AG04450 (cell line): Measurements from ENCODE around the gene GPR52. TPM values are rescaled to one million over a fixed set of nuclear protein-coding genes. Genes with fewer than 3 reads are reported as not detected.

Experiments used
- CTCF ChIA-PET: fragments of 300-600, 350-600 bp; formaldehyde crosslinking; extraction: SDS; loops from one replicate; lab custom pipeline; 2022; ENCODE audit warnings: antibody characterized with exemption, inconsistent platforms; lab: Charles Lee
- POLR2A ChIA-PET: fragments of 350-600 bp; formaldehyde crosslinking; extraction: SDS; loops from one replicate; lab custom pipeline; 2021; ENCODE audit warnings: antibody characterized with exemption, inconsistent platforms; lab: Yijun Ruan, JAX
- DNase-seq: peaks from one replicate; pipeline ENCODE4 v3.0.0-alpha.2; 2011; ENCODE audit warnings: low read depth, low spot score
- H3K27ac ChIP-seq: one replicate; pipeline ENCODE4 v1.5.1; 2012; ENCODE audit warnings: low read depth, low read length, control low read depth
- H3K27me3 ChIP-seq: one replicate; pipeline ENCODE4 v1.6.0; 2012; ENCODE audit warnings: low read length; ENCODE audit not compliant: control insufficient read depth, insufficient read depth
- H3K4me3 ChIP-seq: 2 replicates; pipeline ENCODE4 v1.5.1; 2011; ENCODE audit warnings: mild to moderate bottlenecking, low read depth, low read length, control low read depth
- H3K9me3 ChIP-seq: 2 replicates; pipeline ENCODE4 v1.5.1; 2012; ENCODE audit warnings: low read length; ENCODE audit not compliant: control insufficient read depth, insufficient read depth
- polyA plus RNA-seq: library from polyadenylated mRNA; depleted of rRNA; stranded (reverse); fragments of >200 nt; gene quantifications from 2 replicates; pipeline ENCODE4 v1.2.3, GENCODE V29; 2011
- TF ChIP-seq, protein P1 (sequence below): IDR thresholded peaks from 2 replicates; pipeline ENCODE4 v1.5.1; 2011; ENCODE audit warnings: low read depth, low read length, control low read depth, inconsistent platforms

The GPR52 gene
- polyA plus RNA-seq, 1 experiment = 0.10 TPM

DNA sequence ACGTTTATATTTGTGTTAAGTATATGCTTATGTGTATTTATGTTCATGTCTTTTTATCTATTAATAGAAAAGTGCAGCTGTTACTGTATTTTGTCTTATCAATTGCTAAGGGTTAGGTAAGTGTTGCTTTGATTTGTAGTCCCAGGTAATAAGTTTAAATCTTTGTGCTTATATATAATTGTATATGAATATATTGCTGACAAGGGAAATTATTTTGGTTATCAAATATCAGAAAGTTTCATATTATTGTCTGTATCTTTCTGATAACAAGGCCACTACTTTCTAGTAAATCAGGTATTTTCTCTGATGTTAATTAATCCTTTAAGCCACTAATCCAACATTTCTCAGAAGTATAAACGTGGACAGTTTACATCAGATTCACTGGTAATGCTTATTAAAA, 21.3 kb downstream of the GPR52 start:
- POLR2A ChIA-PET = no interaction called here
- CTCF ChIA-PET = no interaction called here
- H3K9me3 ChIP-seq = no peaks in the 10 kb centered on the region
- no peak overlapping the region for H3K27ac ChIP-seq
- no peak overlapping the region for H3K4me3 ChIP-seq
- no peaks in the 10 kb centered on the region for H3K27me3 ChIP-seq
- DNase-seq = no peak
- TF ChIP-seq, protein P1, sequence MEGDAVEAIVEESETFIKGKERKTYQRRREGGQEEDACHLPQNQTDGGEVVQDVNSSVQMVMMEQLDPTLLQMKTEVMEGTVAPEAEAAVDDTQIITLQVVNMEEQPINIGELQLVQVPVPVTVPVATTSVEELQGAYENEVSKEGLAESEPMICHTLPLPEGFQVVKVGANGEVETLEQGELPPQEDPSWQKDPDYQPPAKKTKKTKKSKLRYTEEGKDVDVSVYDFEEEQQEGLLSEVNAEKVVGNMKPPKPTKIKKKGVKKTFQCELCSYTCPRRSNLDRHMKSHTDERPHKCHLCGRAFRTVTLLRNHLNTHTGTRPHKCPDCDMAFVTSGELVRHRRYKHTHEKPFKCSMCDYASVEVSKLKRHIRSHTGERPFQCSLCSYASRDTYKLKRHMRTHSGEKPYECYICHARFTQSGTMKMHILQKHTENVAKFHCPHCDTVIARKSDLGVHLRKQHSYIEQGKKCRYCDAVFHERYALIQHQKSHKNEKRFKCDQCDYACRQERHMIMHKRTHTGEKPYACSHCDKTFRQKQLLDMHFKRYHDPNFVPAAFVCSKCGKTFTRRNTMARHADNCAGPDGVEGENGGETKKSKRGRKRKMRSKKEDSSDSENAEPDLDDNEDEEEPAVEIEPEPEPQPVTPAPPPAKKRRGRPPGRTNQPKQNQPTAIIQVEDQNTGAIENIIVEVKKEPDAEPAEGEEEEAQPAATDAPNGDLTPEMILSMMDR = no peak

DNA sequence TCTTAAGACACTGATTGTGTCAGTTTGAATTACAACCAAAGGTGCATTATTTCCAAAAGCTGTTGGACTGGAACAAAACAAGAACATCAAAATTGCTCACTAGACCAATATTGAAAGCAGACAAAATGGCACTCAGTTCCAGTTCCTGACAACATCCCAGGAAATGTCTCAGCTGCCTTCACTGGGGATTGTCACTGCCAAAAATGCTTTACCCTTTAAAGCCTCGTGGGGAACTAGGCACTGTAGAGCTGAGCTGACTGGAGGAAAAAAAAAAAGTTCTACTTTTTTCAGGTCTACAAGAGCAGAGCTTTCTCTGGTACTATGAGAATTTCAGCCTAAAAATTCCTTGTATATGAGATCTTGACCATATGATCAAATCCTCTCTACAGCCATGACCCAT, 21.9 kb downstream of the GPR52 start:
- ChIA-PET POLR2A (no interaction called here), CTCF (interaction anchor here (0.6 kb wide), 1 partner anchor 207 kb away, joined by 3 read pairs; no protein-coding TSS in a partner anchor)
- no peak for DNase-seq
- Histone ChIP-seq H3K9me3 (no peaks in the 10 kb centered on the region), H3K4me3 (no peak overlapping the region), H3K27ac (no peak overlapping the region), H3K27me3 (no peaks in the 10 kb centered on the region)
- TF ChIP-seq, protein P1 = no peak

DNA sequence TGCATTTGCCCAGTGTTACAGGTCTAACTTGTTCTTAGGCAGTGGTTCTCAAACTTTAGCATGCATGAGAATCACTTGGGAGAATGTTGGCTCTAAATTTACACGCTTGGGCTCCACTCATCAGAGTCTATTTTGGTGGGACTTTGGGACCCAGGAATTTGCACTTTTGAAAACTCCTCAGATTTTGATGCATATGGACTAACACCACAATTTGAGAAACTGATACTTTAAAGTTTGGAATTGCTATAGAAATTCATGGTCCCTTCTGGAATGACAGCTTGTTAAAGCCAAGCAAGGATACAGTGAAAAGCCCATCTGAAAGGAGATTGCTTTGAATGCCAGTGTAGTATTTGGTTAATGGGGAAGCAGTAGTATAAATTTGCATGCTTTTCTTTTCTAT, 31.5 kb downstream of the GPR52 start:
- DNase-seq = no peak
- Histone ChIP-seq H3K9me3 (no peaks in the 10 kb centered on the region), H3K4me3 (no peak overlapping the region), H3K27ac (no peak overlapping the region), H3K27me3 (no peaks in the 10 kb centered on the region)
- ChIA-PET CTCF (interaction anchor here (1.5 kb wide), 1 partner anchor 247 kb away, joined by 4 read pairs; no protein-coding TSS in a partner anchor), POLR2A (no interaction called here)
- TF ChIP-seq, protein P1 = no peak

DNA sequence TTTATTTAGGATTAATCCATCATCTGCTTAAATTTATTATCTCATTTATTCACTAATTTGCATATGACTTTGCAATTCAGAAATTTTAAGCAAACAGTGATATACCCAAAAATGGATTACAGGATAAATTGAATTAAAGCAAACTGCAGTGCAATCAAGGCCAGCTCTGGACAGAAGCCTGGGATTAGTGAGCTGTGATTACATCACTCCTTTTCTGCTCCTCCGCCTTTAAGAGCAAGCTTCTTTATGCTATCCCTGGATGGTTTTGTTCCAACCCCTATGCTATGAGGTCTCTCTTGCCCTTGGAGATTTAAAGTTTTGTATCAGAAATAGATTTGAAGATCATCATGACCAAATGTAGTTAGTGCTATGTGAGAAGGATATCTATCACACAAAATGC, 32.6 kb downstream of the GPR52 start:
- H3K27me3 ChIP-seq = no peaks in the 10 kb centered on the region
- no peak for DNase-seq
- H3K9me3 ChIP-seq = no peaks in the 10 kb centered on the region
- TF ChIP-seq, protein P1 = no peak
- CTCF ChIA-PET = interaction anchor here (0.9 to 1.5 kb wide), 2 partner anchors 218 to 246 kb away, joined by 4 read pairs; no protein-coding TSS in a partner anchor
- no peak overlapping the region for H3K27ac ChIP-seq
- no peak overlapping the region for H3K4me3 ChIP-seq
- POLR2A ChIA-PET = no interaction called here

DNA sequence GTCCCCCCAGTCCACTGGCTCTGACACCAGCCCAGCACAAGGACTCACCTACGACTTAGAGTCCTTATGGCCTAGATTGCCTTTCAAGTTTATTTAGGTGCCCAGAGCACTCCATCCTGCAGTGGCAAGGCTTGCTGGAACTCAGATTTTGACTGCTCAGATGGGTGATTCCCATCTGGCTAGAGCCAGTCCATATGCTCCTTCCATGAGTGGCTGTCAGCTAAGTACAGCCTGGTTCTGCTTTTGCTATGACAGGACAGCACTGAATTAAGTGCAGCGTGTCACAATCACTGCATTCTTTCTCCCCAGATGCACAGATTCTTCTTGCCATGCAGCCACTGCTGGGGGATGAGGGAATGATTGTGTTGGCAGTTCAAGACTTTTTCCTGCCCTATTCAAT, 43.8 kb downstream of the GPR52 start:
- ChIA-PET POLR2A (no interaction called here), CTCF (interaction anchor here (0.6 kb wide), 1 partner anchor 67 kb away, joined by 3 read pairs; no protein-coding TSS in a partner anchor)
- no peak for DNase-seq
- no peaks in the 10 kb centered on the region for H3K9me3 ChIP-seq
- H3K4me3 ChIP-seq = no peak overlapping the region
- no peaks in the 10 kb centered on the region for H3K27me3 ChIP-seq
- TF ChIP-seq, protein P1 = no peak
- H3K27ac ChIP-seq = no peak overlapping the region
